Loucy (cell line): ENCODE measurements around the gene ADAM23.

Experiments used
- H2AFZ ChIP-seq: fragments of 200-600 bp; sonication (generic); 2 replicates; pipeline ENCODE4 v1.6.0; 2016; ENCODE audit warnings: antibody characterized with exemption, mild to moderate bottlenecking, low read length, moderate library complexity
- H3F3A ChIP-seq: fragments of 200-600 bp; 2 replicates; pipeline ENCODE4 v1.6.0; 2016; ENCODE audit warnings: antibody characterized with exemption, low read depth, mild to moderate bottlenecking
- H3K27me3 ChIP-seq: fragments of 200-600 bp; sonication (generic); 2 replicates; pipeline ENCODE4 v1.6.1; 2014; ENCODE audit warnings: low read length, mild to moderate bottlenecking; ENCODE audit not compliant: insufficient read depth, poor library complexity, severe bottlenecking
- H3K36me3 ChIP-seq: fragments of 200-600 bp; sonication (generic); 2 replicates; pipeline ENCODE4 v1.6.1; 2016; ENCODE audit warnings: low read length; ENCODE audit not compliant: insufficient read depth
- H3K4me1 ChIP-seq: fragments of 200-600 bp; sonication (generic); 2 replicates; pipeline ENCODE4 v1.5.1; 2014; ENCODE audit warnings: low read length, mild to moderate bottlenecking; ENCODE audit not compliant: insufficient read depth, poor library complexity, severe bottlenecking
- H3K4me2 ChIP-seq: fragments of 200-600 bp; sonication (generic); 2 replicates; pipeline ENCODE4 v1.6.0; 2014; ENCODE audit warnings: antibody characterized with exemption, low read length, low read depth, mild to moderate bottlenecking; ENCODE audit not compliant: poor library complexity, severe bottlenecking
- H3K4me3 ChIP-seq: fragments of 200-600 bp; sonication (generic); 2 replicates; pipeline ENCODE4 v1.5.1; 2014; ENCODE audit warnings: low read length, mild to moderate bottlenecking, mixed read lengths; ENCODE audit not compliant: poor library complexity, severe bottlenecking
- H3K79me2 ChIP-seq: fragments of 200-600 bp; sonication (generic); 2 replicates; pipeline ENCODE4 v1.6.1; 2014; ENCODE audit warnings: low read length; ENCODE audit not compliant: insufficient read depth
- H3K9ac ChIP-seq: fragments of 200-600 bp; sonication (generic); 2 replicates; pipeline ENCODE4 v1.6.0; 2014; ENCODE audit warnings: mild to moderate bottlenecking, low read depth, low read length, moderate library complexity; ENCODE audit not compliant: poor library complexity, severe bottlenecking
- H3K9me2 ChIP-seq: fragments of 200-600 bp; sonication (generic); replicated peaks from 2 replicates; pipeline ENCODE4 v1.6.1; 2016; ENCODE audit warnings: low read depth, low read length, mixed read lengths
- H3K9me3 ChIP-seq: fragments of 200-600 bp; sonication (generic); 2 replicates; pipeline ENCODE4 v1.6.1; 2014; ENCODE audit warnings: mild to moderate bottlenecking, antibody characterized with exemption, low read length, low read depth; ENCODE audit not compliant: insufficient read depth
- H4K20me1 ChIP-seq: fragments of 200-600 bp; sonication (generic); 2 replicates; pipeline ENCODE4 v1.6.0; 2014; ENCODE audit warnings: antibody characterized with exemption, low read length, mild to moderate bottlenecking; ENCODE audit not compliant: insufficient read depth, poor library complexity, severe bottlenecking
- CTCF ChIP-seq: fragments of 200-600 bp; sonication (generic); conservative IDR thresholded peaks from 2 replicates; pipeline ENCODE4 v1.5.1; 2014; ENCODE audit warnings: mild to moderate bottlenecking, antibody characterized with exemption, low read length
- EZH2phosphoT487 ChIP-seq: fragments of 200-600 bp; IDR thresholded peaks from 2 replicates; pipeline ENCODE4 v1.6.1; 2018; ENCODE audit warnings: antibody characterized with exemption, mild to moderate bottlenecking, moderate library complexity, borderline replicate concordance

The ADAM23 gene

GRCh38 chr2:206408323-206409320 lies 34.7 kb upstream of the ADAM23 start:
- Histone ChIP-seq H3K4me1 (no peaks in the 10 kb centered on the region), H3K4me3 (no peak overlapping the region), H3K9me2 (no peaks in the 10 kb centered on the region), H2AFZ (no peak overlapping the region), H3F3A (no peaks in the 10 kb centered on the region), H3K27me3 (no peaks in the 10 kb centered on the region), H4K20me1 (no peaks in the 10 kb centered on the region), H3K9me3 (no peaks in the 10 kb centered on the region), H3K79me2 (no peaks in the 10 kb centered on the region), H3K36me3 (no peaks in the 10 kb centered on the region), H3K9ac (no peak overlapping the region), H3K4me2 (no peak overlapping the region)
- no peak for TF ChIP-seq EZH2phosphoT487
- no peak for TF ChIP-seq CTCF

- no peaks in the 10 kb centered on the region for H3K36me3 ChIP-seq
- H3K4me1 ChIP-seq, result no peaks in the 10 kb centered on the region
- H3K4me2 ChIP-seq, result no peak overlapping the region
- H3K27me3 ChIP-seq, result no peaks in the 10 kb centered on the region
- TF ChIP-seq CTCF (no peak), EZH2phosphoT487 (no peak)
- no peaks in the 10 kb centered on the region for H3K79me2 ChIP-seq
- no peak overlapping the region for H2AFZ ChIP-seq
- H3K9me2 ChIP-seq, result no peaks in the 10 kb centered on the region
- no peaks in the 10 kb centered on the region for H3F3A ChIP-seq
- H3K9me3 ChIP-seq, result no peaks in the 10 kb centered on the region
- no peak overlapping the region for H3K9ac ChIP-seq
- no peak overlapping the region for H3K4me3 ChIP-seq
- H4K20me1 ChIP-seq, result no peaks in the 10 kb centered on the region
Measured at GRCh38 chr2:206410714-206411113, 32.6 kb upstream of the ADAM23 start.

- Histone ChIP-seq H3K79me2 (no peaks in the 10 kb centered on the region), H3K9me2 (no peaks in the 10 kb centered on the region), H4K20me1 (no peaks in the 10 kb centered on the region), H3K27me3 (no peaks in the 10 kb centered on the region), H3K4me3 (no peak overlapping the region), H3K4me1 (no peaks in the 10 kb centered on the region), H3K4me2 (no peak overlapping the region), H3K9ac (no peak overlapping the region), H3F3A (no peaks in the 10 kb centered on the region), H3K9me3 (no peaks in the 10 kb centered on the region), H3K36me3 (no peaks in the 10 kb centered on the region), H2AFZ (no peak overlapping the region)
- no peak for TF ChIP-seq EZH2phosphoT487
- no peak for TF ChIP-seq CTCF
Measured at GRCh38 chr2:206415618-206416243, 27.6 kb upstream of the ADAM23 start.
